Inferior parietal cortex (tissue), 1 donor: ENCODE measurements around the gene F2RL3.
"Not testable (repeated sequence)": the region's sequence is repeated elsewhere in the genome, so short reads cannot be mapped to it uniquely, and the experiment has no call there.

Source experiments
- DNase-seq: peaks from one replicate; pipeline ENCODE4 v3.0.0-alpha.2; 2016; ENCODE audit errors: extremely low spot score

Gene F2RL3

GRCh38 chr19:16874978-16875299 is 13.9 kb upstream of the F2RL3 start:
- DNase-seq, result not testable (repeated sequence)

GRCh38 chr19:16875584-16876555 is 12.9 kb upstream of the F2RL3 start:
- DNase-seq, result no peak

- DNase-seq, result no peak
These were observed 11.9 kb upstream of the F2RL3 start for GRCh38 chr19:16876904-16877361.

- no peak for DNase-seq
These were observed 11.2 kb upstream of the F2RL3 start for GRCh38 chr19:16877581-16877980.

- no peak for DNase-seq
These were observed 10.4 kb upstream of the F2RL3 start for GRCh38 chr19:16878181-16878965.

GRCh38 chr19:16880884-16881554 is 7.8 kb upstream of the F2RL3 start:
- no peak for DNase-seq

- no peak for DNase-seq
These were observed 6.7 kb upstream of the F2RL3 start for GRCh38 chr19:16882146-16882545.

GRCh38 chr19:16883522-16883921 is 5.3 kb upstream of the F2RL3 start:
- no peak for DNase-seq

GRCh38 chr19:16885166-16885565 is 3.6 kb upstream of the F2RL3 start:
- DNase-seq, result no peak

- DNase-seq, result no peak
These were observed 2.4 kb upstream of the F2RL3 start for GRCh38 chr19:16886305-16886880.

GRCh38 chr19:16887353-16888265 is 1.2 kb upstream of the F2RL3 start:
- DNase-seq, result no peak

GRCh38 chr19:16889366-16889882 is 625 bp downstream of the F2RL3 start:
- DNase-seq, result no peak

GRCh38 chr19:16889883-16890460 is 1.2 kb downstream of the F2RL3 start:
- DNase-seq, result no peak

- DNase-seq, result no peak
These were observed 1.8 kb downstream of the F2RL3 start for GRCh38 chr19:16890461-16891184.

- no peak for DNase-seq
These were observed 3.0 kb downstream of the F2RL3 start for GRCh38 chr19:16891696-16892382.

- no peak for DNase-seq
These were observed 3.6 kb downstream of the F2RL3 start for GRCh38 chr19:16892436-16892835.

- DNase-seq, result no peak
These were observed 4.3 kb downstream of the F2RL3 start for GRCh38 chr19:16892868-16893685.

GRCh38 chr19:16893686-16893989 is 4.8 kb downstream of the F2RL3 start:
- DNase-seq, result no peak
